Parathyroid adenoma (tissue), 2 donors: ENCODE results near the gene GOLGA8S.
"Not testable (repeated sequence)": the region's sequence is repeated elsewhere in the genome, so short reads cannot be mapped to it uniquely, and the experiment has no call there.

ENCODE experiments used
- H2AFZ ChIP-seq: fragments of 300-600 bp; sonication (generic); one replicate; pipeline ENCODE4 v1.7.0; 2017; ENCODE audit warnings: antibody characterized with exemption, mild to moderate bottlenecking
- H3K27ac ChIP-seq: fragments of 300-600 bp; sonication (generic); one replicate; pipeline ENCODE4 v1.7.0; 2017
- H3K27me3 ChIP-seq: fragments of 300-600 bp; sonication (generic); one replicate; pipeline ENCODE4 v1.7.0; 2017; ENCODE audit warnings: low read length; ENCODE audit not compliant: control insufficient read depth, insufficient read depth
- H3K36me3 ChIP-seq: fragments of 300-600 bp; sonication (generic); one replicate; pipeline ENCODE4 v1.7.0; 2017; ENCODE audit warnings: low read length; ENCODE audit not compliant: control insufficient read depth, insufficient read depth
- H3K4me1 ChIP-seq: fragments of 300-600 bp; sonication (generic); one replicate; pipeline ENCODE4 v1.7.0; 2017; ENCODE audit warnings: control low read depth
- H3K4me2 ChIP-seq: fragments of 300-600 bp; sonication (generic); one replicate; pipeline ENCODE4 v1.7.0; 2017; ENCODE audit warnings: low read length
- H3K4me3 ChIP-seq: fragments of 300-600 bp; sonication (generic); one replicate; pipeline ENCODE4 v1.7.0; 2017; ENCODE audit warnings: low read depth, low read length
- H3K79me2 ChIP-seq: fragments of 300-600 bp; sonication (generic); one replicate; pipeline ENCODE4 v1.7.0; 2017; ENCODE audit warnings: control low read depth
- H3K9ac ChIP-seq: fragments of 300-600 bp; sonication (generic); one replicate; pipeline ENCODE4 v1.7.0; 2017; ENCODE audit warnings: mild to moderate bottlenecking
- H3K9me3 ChIP-seq: fragments of 300-600 bp; sonication (generic); one replicate; pipeline ENCODE4 v1.7.0; 2017; ENCODE audit warnings: low read length; ENCODE audit not compliant: control insufficient read depth
- CTCF ChIP-seq: fragments of 300-600 bp; sonication (generic); IDR thresholded peaks from one replicate; pipeline ENCODE4 v1.7.0; 2017; ENCODE audit warnings: antibody characterized with exemption, mild to moderate bottlenecking
- donor health status: primary hyperparathyroidism.

GOLGA8S gene

GRCh38 chr15:23401627-23402026 lies 47.1 kb downstream of the GOLGA8S start:
- Histone ChIP-seq H3K4me3 (no peak overlapping the region), H3K4me2 (no peak overlapping the region), H3K36me3 (no peaks in the 10 kb centered on the region), H3K4me1 (no peaks in the 10 kb centered on the region), H3K27me3 (no peaks in the 10 kb centered on the region), H2AFZ (no peak overlapping the region), H3K9me3 (no peaks in the 10 kb centered on the region), H3K79me2 (no peaks in the 10 kb centered on the region), H3K9ac (no peak overlapping the region), H3K27ac (no peak overlapping the region)
- no peak for TF ChIP-seq CTCF

GRCh38 chr15:23402140-23402539 lies 47.6 kb downstream of the GOLGA8S start:
- H2AFZ ChIP-seq, result no peak overlapping the region
- no peak for TF ChIP-seq CTCF
- H3K79me2 ChIP-seq, result no peaks in the 10 kb centered on the region
- no peak overlapping the region for H3K4me2 ChIP-seq
- H3K4me1 ChIP-seq, result no peaks in the 10 kb centered on the region
- no peaks in the 10 kb centered on the region for H3K9me3 ChIP-seq
- no peaks in the 10 kb centered on the region for H3K27me3 ChIP-seq
- H3K27ac ChIP-seq, result no peak overlapping the region
- no peaks in the 10 kb centered on the region for H3K36me3 ChIP-seq
- H3K9ac ChIP-seq, result no peak overlapping the region
- H3K4me3 ChIP-seq, result no peak overlapping the region

- H3K79me2 ChIP-seq, result no peaks in the 10 kb centered on the region
- H3K27me3 ChIP-seq, result no peaks in the 10 kb centered on the region
- H2AFZ ChIP-seq, result no peak overlapping the region
- H3K9me3 ChIP-seq, result no peaks in the 10 kb centered on the region
- H3K4me1 ChIP-seq, result no peaks in the 10 kb centered on the region
- TF ChIP-seq CTCF, result no peak
- no peak overlapping the region for H3K4me3 ChIP-seq
- no peak overlapping the region for H3K27ac ChIP-seq
- no peak overlapping the region for H3K9ac ChIP-seq
- H3K4me2 ChIP-seq, result no peak overlapping the region
- no peaks in the 10 kb centered on the region for H3K36me3 ChIP-seq
Observed at GRCh38 chr15:23402544-23402943, 48.0 kb downstream of the GOLGA8S start.

GRCh38 chr15:23403550-23403949 lies 49.0 kb downstream of the GOLGA8S start:
- Histone ChIP-seq H3K9ac (no peak overlapping the region), H3K9me3 (no peaks in the 10 kb centered on the region), H3K36me3 (no peaks in the 10 kb centered on the region), H2AFZ (no peak overlapping the region), H3K79me2 (no peaks in the 10 kb centered on the region), H3K27me3 (no peaks in the 10 kb centered on the region), H3K4me3 (no peak overlapping the region), H3K27ac (no peak overlapping the region), H3K4me2 (no peak overlapping the region), H3K4me1 (no peaks in the 10 kb centered on the region)
- no peak for TF ChIP-seq CTCF

- Histone ChIP-seq H3K4me3 (no peak overlapping the region), H3K9me3 (no peaks in the 10 kb centered on the region)
- no peak for TF ChIP-seq CTCF
Observed at GRCh38 chr15:23411841-23412240, 57.3 kb downstream of the GOLGA8S start.

GRCh38 chr15:23412881-23413600 lies 58.5 kb downstream of the GOLGA8S start:
- not testable (repeated sequence) for H3K27ac ChIP-seq, H3K79me2 ChIP-seq, H3K4me2 ChIP-seq

More at GRCh38 chr15:23411841-23412240, 57.3 kb downstream of the GOLGA8S start:
- H3K4me1 ChIP-seq, result no peaks in the 10 kb centered on the region
- no peak overlapping the region for H3K27ac ChIP-seq
- H2AFZ ChIP-seq, result no peak overlapping the region
- H3K9ac ChIP-seq, result no peak overlapping the region
- H3K27me3 ChIP-seq, result no peaks in the 10 kb centered on the region
- no peaks in the 10 kb centered on the region for H3K79me2 ChIP-seq
- no peak overlapping the region for H3K4me2 ChIP-seq
- H3K36me3 ChIP-seq, result no peaks in the 10 kb centered on the region

More at GRCh38 chr15:23412881-23413600, 58.5 kb downstream of the GOLGA8S start:
- not testable (repeated sequence) for H3K4me3 ChIP-seq, H3K4me1 ChIP-seq, H3K9me3 ChIP-seq, H3K9ac ChIP-seq, H2AFZ ChIP-seq, H3K36me3 ChIP-seq, H3K27me3 ChIP-seq
